Body of pancreas (tissue), 4 donors: ENCODE data around the gene COL6A3. TPM values are rescaled to one million over a fixed set of nuclear protein-coding genes. Genes with fewer than 3 reads are reported as not detected.

Experiments used
- ATAC-seq: fragments of 150-250 bp; one replicate; pipeline ENCODE4 v1.9.1; 2016
- DNase-seq, 4 donors: peaks; one replicate each; pipeline ENCODE4 v3.0.0-alpha.2; 2019
- H3K27ac ChIP-seq, 4 donors: fragments of 200-600 bp; sonication (generic); 1 replicate in 3 of 4; 2 replicates in 1 of 4; pipeline versions ENCODE4 v1.5.1 to v1.6.1; 2016 to 2019; ENCODE audit warnings: mild to moderate bottlenecking in 1 of 4, mixed read lengths in 1 of 4, moderate library complexity in 1 of 4
- H3K27me3 ChIP-seq, 2 donors: fragments of 200-600 bp; sonication (generic); one replicate each; pipeline ENCODE4 v1.6.0; 2016; ENCODE audit warnings: mild to moderate bottlenecking in 1 of 2
- H3K36me3 ChIP-seq, 2 donors: fragments of 200-600 bp; sonication (generic); replicated peaks in 1 of 2; 2 replicates each; pipeline ENCODE4 v1.5.1; 2016; ENCODE audit warnings: low read depth in 2 of 2; ENCODE audit not compliant: insufficient read depth in 1 of 2
- H3K4me1 ChIP-seq: fragments of 200-600 bp; sonication (generic); one replicate; pipeline ENCODE4 v1.6.0; 2016
- H3K4me3 ChIP-seq, 2 donors: fragments of 200-600 bp; sonication (generic); 1 replicate in 1 of 2; 2 replicates in 1 of 2; pipeline ENCODE4 v1.5.1; 2016 to 2019
- H3K9me3 ChIP-seq, 3 donors: fragments of 200-600 bp; sonication (generic); 1 replicate in 2 of 3; 2 replicates in 1 of 3; pipeline ENCODE4 v1.5.1; 2016
- POLR2A ChIP-seq, 3 donors: fragments of 450-650 bp; IDR thresholded peaks; one replicate each; pipeline ENCODE4 v1.6.1; 2016; ENCODE audit warnings: antibody characterized with exemption in 3 of 3, mild to moderate bottlenecking in 2 of 3
- WGBS, 2 donors: methylation state at CpG; one replicate each; pipeline ENCODE4 v1.1.5; 2017; 5-methylcytosine and 5-hydroxymethylcytosine counted together
- intact Hi-C: fragments of 100-400 bp; cut with DNase I; formaldehyde crosslinking; loops from one replicate; pipeline ENCODE4 v1.15.1; 2023
- total RNA-seq, 2 donors: library from RNA; depleted of rRNA; stranded (reverse); fragments of >200 nt; gene quantifications; one replicate each; pipeline ENCODE4 v1.1.0, GENCODE V29; 2016
- TF ChIP-seq, protein P1 (sequence below), 7 experiments: fragments of 450-650 bp in 4 of 7; fragments of 200-600 bp in 3 of 7; sonication (generic) in 3 of 7; IDR thresholded peaks; one replicate each; pipeline ENCODE4 v1.5.1; 2016 to 2019; ENCODE audit warnings: antibody characterized with exemption in 7 of 7

The COL6A3 gene
- total RNA-seq, 2 donors from 2014 or later, result 46.4 to 121 TPM

DNA sequence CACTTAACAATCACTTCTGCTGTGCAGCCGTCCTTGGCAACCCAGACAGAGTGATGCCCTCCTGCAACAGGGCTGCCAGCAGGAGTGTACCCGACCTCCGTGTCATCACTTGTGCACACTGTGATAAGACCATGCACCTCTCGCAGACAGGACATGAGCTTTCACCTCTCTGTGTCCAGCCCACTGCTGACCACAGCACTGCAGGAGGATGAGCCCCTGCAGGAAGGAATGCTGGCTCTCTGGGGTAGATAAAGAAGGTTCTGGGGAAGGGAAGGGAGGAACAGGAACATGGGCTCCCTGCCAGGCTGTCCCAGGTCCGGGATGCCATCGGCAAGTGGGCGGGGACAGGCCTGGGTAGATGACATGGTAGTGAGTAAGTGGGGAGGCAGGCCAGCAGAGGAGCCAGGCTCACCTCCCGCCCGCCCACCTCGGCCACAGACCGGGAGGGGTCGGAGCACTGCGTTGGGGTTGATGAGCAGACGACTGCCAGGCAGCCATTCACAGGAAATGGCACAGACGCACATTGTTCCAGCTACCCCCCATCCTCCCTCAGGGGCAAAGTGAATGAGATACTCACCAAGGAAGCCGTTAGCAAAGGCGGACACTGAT is 18.6 kb upstream of the COL6A3 start:
- Histone ChIP-seq H3K27me3 (no peaks in the 10 kb centered on the region), H3K36me3 (no peaks in the 10 kb centered on the region), H3K27ac (no peak overlapping the region), H3K9me3 (no peaks in the 10 kb centered on the region), H3K4me1 (peaks cover 10% of the 10 kb centered on the region), H3K4me3 (no peak overlapping the region)
- WGBS, 2 donors, result 26 to 29% methylated on average over 13 to 16 of the region's 17 CpGs
- TF ChIP-seq, protein P1, sequence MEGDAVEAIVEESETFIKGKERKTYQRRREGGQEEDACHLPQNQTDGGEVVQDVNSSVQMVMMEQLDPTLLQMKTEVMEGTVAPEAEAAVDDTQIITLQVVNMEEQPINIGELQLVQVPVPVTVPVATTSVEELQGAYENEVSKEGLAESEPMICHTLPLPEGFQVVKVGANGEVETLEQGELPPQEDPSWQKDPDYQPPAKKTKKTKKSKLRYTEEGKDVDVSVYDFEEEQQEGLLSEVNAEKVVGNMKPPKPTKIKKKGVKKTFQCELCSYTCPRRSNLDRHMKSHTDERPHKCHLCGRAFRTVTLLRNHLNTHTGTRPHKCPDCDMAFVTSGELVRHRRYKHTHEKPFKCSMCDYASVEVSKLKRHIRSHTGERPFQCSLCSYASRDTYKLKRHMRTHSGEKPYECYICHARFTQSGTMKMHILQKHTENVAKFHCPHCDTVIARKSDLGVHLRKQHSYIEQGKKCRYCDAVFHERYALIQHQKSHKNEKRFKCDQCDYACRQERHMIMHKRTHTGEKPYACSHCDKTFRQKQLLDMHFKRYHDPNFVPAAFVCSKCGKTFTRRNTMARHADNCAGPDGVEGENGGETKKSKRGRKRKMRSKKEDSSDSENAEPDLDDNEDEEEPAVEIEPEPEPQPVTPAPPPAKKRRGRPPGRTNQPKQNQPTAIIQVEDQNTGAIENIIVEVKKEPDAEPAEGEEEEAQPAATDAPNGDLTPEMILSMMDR (IDR thresholded peaks at IDR 0.05), result no peak
- TF ChIP-seq POLR2A (IDR thresholded peaks at IDR 0.05), result no peak
- peak in 2 of 4 donors; percentile 45 to 46 for DNase-seq
- no peak for ATAC-seq
- intact Hi-C loops, result no loop called here

DNA sequence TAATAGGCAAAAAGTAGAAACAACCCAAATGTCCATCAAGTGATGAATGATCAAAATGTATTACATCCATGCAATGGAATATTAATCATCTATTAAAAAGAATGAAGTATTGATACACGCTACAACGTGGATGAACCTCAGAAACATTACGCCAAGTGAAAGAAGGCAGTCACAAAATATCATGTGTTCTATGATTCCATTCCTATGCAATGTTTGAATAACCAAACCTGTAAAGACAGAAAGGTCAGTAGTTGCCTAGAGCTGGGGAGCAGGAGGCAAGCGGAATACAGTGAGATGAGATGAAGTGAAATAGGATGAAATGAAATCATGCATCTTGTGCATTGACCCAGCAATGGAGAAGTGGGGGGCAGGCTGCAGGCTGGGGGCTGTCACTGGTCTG is 17.9 kb upstream of the COL6A3 start:
- Histone ChIP-seq H3K4me3 (no peak overlapping the region), H3K4me1 (peaks cover 7% of the 10 kb centered on the region), H3K27ac (no peak overlapping the region), H3K36me3 (no peaks in the 10 kb centered on the region), H3K27me3 (no peaks in the 10 kb centered on the region), H3K9me3 (no peaks in the 10 kb centered on the region)
- whole genome bisulfite sequencing, 2 donors, result 81 to 82% methylated on average over 4 of the region's 4 CpGs
- TF ChIP-seq, protein P1 (IDR thresholded peaks at IDR 0.05), result no peak
- no peak for TF ChIP-seq POLR2A (IDR thresholded peaks at IDR 0.05)
- no peak for DNase-seq
- intact Hi-C loops, result no loop called here
- no peak for ATAC-seq

DNA sequence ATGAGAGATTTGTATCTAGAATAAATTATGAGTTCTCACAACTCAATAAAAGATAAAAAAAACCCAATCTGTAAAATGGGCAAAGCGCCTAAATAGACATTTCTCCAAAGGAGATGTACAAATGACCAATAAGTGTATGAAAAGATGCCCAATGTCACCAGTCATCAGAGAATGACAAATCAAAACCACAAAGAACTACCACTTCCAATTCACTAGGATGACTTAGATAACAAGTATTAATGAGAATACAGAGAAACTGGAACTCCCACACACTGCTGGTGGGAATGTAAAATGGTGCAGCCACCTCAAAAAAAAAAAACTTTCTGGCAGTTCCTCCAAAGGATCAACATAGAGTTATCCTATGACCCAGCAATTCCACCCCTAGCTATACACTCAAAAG is 17.4 kb upstream of the COL6A3 start:
- intact Hi-C loops, result no loop called here
- WGBS, 2 donors, result 71 to 83% methylated on average over 1 of the region's 1 CpG
- Histone ChIP-seq H3K36me3 (no peaks in the 10 kb centered on the region), H3K9me3 (no peaks in the 10 kb centered on the region), H3K4me3 (no peak overlapping the region), H3K27ac (no peak overlapping the region), H3K27me3 (no peaks in the 10 kb centered on the region), H3K4me1 (peaks cover 7% of the 10 kb centered on the region)
- DNase-seq (no peak), ATAC-seq (no peak)
- TF ChIP-seq, protein P1 (IDR thresholded peaks at IDR 0.05), result no peak
- no peak for TF ChIP-seq POLR2A (IDR thresholded peaks at IDR 0.05)

DNA sequence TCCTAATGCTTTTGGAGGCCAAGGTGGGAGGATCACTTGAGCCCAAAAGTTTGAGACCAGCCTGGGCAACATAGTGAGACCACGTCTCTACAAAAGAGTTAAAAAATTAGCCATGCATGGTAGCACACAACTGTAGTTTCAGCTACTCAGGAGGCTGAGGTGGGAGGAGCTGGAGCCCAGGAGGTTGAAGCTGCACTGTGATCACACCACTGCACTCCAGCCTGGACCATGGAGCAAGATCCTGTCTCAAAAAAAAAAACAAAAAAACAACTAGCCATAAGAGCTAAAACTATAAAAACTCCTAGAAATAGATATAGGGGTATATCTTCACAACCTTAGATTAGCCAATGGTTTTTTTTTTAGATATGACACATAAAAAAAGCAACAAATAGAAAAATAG is 16.9 kb upstream of the COL6A3 start:
- Histone ChIP-seq H3K4me1 (peaks cover 7% of the 10 kb centered on the region), H3K27ac (no peak overlapping the region), H3K27me3 (no peaks in the 10 kb centered on the region), H3K9me3 (no peaks in the 10 kb centered on the region), H3K36me3 (no peaks in the 10 kb centered on the region), H3K4me3 (no peak overlapping the region)
- DNase-seq (no peak), ATAC-seq (no peak)
- TF ChIP-seq, protein P1 (IDR thresholded peaks at IDR 0.05), result no peak
- TF ChIP-seq POLR2A (IDR thresholded peaks at IDR 0.05), result no peak
- WGBS, 2 donors, result 67 to 79% methylated on average over 1 of the region's 1 CpG
- intact Hi-C loops, result no loop called here

DNA sequence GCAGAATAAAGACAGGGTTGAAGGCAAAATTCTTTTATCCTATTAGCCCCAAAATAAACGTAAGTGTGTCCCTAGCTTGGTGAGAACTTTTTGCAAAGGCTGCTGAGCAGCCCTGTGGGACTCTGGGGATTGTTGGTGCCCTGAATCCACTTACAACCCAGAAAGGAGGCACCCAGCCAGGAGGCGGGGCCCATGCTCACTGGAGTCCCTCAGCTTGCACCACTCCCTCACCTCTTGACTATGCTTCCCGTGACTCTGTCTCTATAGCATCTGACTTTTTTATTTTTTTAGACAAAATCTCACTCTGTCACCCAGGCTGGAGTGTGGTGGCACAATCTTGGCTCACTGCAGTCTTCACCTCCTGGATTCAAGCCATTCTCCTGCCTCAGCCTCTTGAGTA is 15.8 kb upstream of the COL6A3 start:
- ATAC-seq, result no peak

More for the DNA sequence above, 15.8 kb upstream of the COL6A3 start:
- H3K9me3 ChIP-seq, result no peaks in the 10 kb centered on the region
- H3K4me1 ChIP-seq, result no peaks in the 10 kb centered on the region
- WGBS, 2 donors, result 39 to 56% methylated on average over 2 to 3 of the region's 3 CpGs
- H3K36me3 ChIP-seq, result no peaks in the 10 kb centered on the region
- intact Hi-C loops, result loop anchor here (10.0 kb wide), 1 partner anchor 135 kb away; the partner anchor contains the start of gene PRLH
- TF ChIP-seq, protein P1 (IDR thresholded peaks at IDR 0.05), result no peak
- TF ChIP-seq POLR2A (IDR thresholded peaks at IDR 0.05), result no peak
- peak in 1 of 4 donors; percentile 35 for DNase-seq
- no peaks in the 10 kb centered on the region for H3K27me3 ChIP-seq
- no peak overlapping the region for H3K4me3 ChIP-seq
- H3K27ac ChIP-seq, result no peak overlapping the region
